ENCODE results near the gene FITM1.
"Not testable (repeated sequence)": the region's sequence is repeated elsewhere in the genome, so short reads cannot be mapped to it uniquely, and the experiment has no call there.

Gene FITM1

GRCh38 chr14:24098229-24098926, 32.1 kb upstream of the FITM1 start:
- DNase-seq, result no peak

- DNase-seq, result no peak
Observed at GRCh38 chr14:24098927-24099813, 31.3 kb upstream of the FITM1 start.

- no peak for DNase-seq
Observed at GRCh38 chr14:24100197-24100981, 30.1 kb upstream of the FITM1 start.

- DNase-seq, result no peak
Observed at GRCh38 chr14:24100982-24101494, 29.4 kb upstream of the FITM1 start.

- no peak for DNase-seq
Observed at GRCh38 chr14:24102357-24103048, 28.0 kb upstream of the FITM1 start.

- DNase-seq, result no peak
Observed at GRCh38 chr14:24103451-24103850, 27.0 kb upstream of the FITM1 start.

GRCh38 chr14:24105609-24106239, 24.7 kb upstream of the FITM1 start:
- DNase-seq, result not testable (repeated sequence)

- DNase-seq, result no peak
Observed at GRCh38 chr14:24106672-24107271, 23.7 kb upstream of the FITM1 start.

- DNase-seq, result no peak
Observed at GRCh38 chr14:24108336-24108874, 22.1 kb upstream of the FITM1 start.

- DNase-seq, result no peak
Observed at GRCh38 chr14:24110060-24110459, 20.4 kb upstream of the FITM1 start.

GRCh38 chr14:24110523-24110922, 19.9 kb upstream of the FITM1 start:
- no peak for DNase-seq

- no peak for DNase-seq
Observed at GRCh38 chr14:24113379-24113800, 17.1 kb upstream of the FITM1 start.

- peak; percentile 80 for DNase-seq
Observed at GRCh38 chr14:24113801-24114531, 16.5 kb upstream of the FITM1 start.

GRCh38 chr14:24114532-24115421, 15.7 kb upstream of the FITM1 start, which contains the start of the genes DCAF11 and NRL:
Gene DCAF11, plus strand, starts transcription at chr14:24114777. Its CDS starts 818 bp downstream, at chr14:24115595.
Gene NRL, minus strand, starts transcription at chr14:24114949. Its CDS starts 32,101 bp downstream, at chr14:24082848.
- peak; percentile 99 for DNase-seq

- DNase-seq, result no peak
Observed at GRCh38 chr14:24115422-24116127, 14.9 kb upstream of the FITM1 start.

- DNase-seq, result no peak
Observed at GRCh38 chr14:24116128-24116814, 14.2 kb upstream of the FITM1 start.

- no peak for DNase-seq
Observed at GRCh38 chr14:24117179-24117578, 13.3 kb upstream of the FITM1 start.

GRCh38 chr14:24119691-24120090, 10.8 kb upstream of the FITM1 start:
- no peak for DNase-seq
